Astrocyte (in vitro differentiated cells and primary cell): ENCODE measurements around the gene ADAMTS12.

Experiments
- EZH2 ChIP-seq: IDR thresholded peaks from 2 replicates; pipeline ENCODE4 v1.6.1; 2012; ENCODE audit warnings: mild to moderate bottlenecking, low read length, inconsistent platforms; ENCODE audit not compliant: insufficient read depth
- TF ChIP-seq, protein P1 (sequence below): IDR thresholded peaks from 2 replicates; pipeline ENCODE4 v1.5.1; 2011; ENCODE audit warnings: low read depth, mild to moderate bottlenecking, inconsistent platforms, low read length, moderate library complexity; ENCODE audit not compliant: insufficient read depth

DNA sequence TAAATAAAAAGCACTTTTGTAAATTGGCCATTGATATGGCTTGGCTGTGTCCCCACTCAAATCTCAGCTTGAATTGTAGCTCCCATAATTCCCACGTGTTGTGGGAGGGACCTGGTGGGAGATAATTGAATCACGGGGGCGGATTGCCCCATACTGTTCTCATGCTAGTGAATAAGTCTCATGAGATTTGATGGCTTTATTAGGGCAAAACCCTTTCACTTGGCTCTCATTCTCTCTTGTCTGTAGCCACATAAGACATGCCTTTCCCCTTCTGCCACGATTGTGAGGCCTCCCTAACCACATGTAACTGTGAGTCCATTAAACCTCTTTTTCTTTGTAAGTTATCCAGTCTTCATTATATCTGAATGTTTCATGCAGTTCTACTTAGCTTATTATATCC is 297.8 kb downstream of the ADAMTS12 start:
- TF ChIP-seq, protein P1, sequence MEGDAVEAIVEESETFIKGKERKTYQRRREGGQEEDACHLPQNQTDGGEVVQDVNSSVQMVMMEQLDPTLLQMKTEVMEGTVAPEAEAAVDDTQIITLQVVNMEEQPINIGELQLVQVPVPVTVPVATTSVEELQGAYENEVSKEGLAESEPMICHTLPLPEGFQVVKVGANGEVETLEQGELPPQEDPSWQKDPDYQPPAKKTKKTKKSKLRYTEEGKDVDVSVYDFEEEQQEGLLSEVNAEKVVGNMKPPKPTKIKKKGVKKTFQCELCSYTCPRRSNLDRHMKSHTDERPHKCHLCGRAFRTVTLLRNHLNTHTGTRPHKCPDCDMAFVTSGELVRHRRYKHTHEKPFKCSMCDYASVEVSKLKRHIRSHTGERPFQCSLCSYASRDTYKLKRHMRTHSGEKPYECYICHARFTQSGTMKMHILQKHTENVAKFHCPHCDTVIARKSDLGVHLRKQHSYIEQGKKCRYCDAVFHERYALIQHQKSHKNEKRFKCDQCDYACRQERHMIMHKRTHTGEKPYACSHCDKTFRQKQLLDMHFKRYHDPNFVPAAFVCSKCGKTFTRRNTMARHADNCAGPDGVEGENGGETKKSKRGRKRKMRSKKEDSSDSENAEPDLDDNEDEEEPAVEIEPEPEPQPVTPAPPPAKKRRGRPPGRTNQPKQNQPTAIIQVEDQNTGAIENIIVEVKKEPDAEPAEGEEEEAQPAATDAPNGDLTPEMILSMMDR, result no peak
- no peak for TF ChIP-seq EZH2
